GM23338 (cell line): Measurements from ENCODE around the gene PGGHG. TPM values are rescaled to one million over a fixed set of nuclear protein-coding genes. Genes with fewer than 3 reads are reported as not detected.

Source experiments
- ATAC-seq: fragments of 200-7000 bp; cut with Tn5 transposase; 3 replicates; pipeline ENCODE4 v1.9.1; 2020
- DNase-seq: peaks from one replicate; pipeline ENCODE4 v3.0.0-alpha.2; 2015; ENCODE audit warnings: low spot score
- H2AFZ ChIP-seq: fragments of 200-600 bp; sonication (generic); 2 replicates; pipeline ENCODE4 v1.8.0; 2016; ENCODE audit warnings: antibody characterized with exemption, mild to moderate bottlenecking, moderate library complexity
- H3F3A ChIP-seq: fragments of 200-600 bp; sonication (generic); replicated peaks from 2 replicates; pipeline ENCODE4 v1.8.0; 2017; ENCODE audit warnings: antibody characterized with exemption, mixed run types, low read depth
- H3K27ac ChIP-seq: fragments of 200-600 bp; sonication (generic); 2 replicates; pipeline ENCODE4 v1.6.1; 2016; ENCODE audit warnings: low read depth
- H3K27me3 ChIP-seq: fragments of 200-600 bp; sonication (generic); 2 replicates; pipeline ENCODE4 v1.8.0; 2016; ENCODE audit warnings: mild to moderate bottlenecking, mixed run types, moderate library complexity; ENCODE audit not compliant: insufficient read depth
- H3K36me3 ChIP-seq: fragments of 200-600 bp; sonication (generic); 2 replicates; pipeline ENCODE4 v1.8.0; 2016; ENCODE audit warnings: mild to moderate bottlenecking; ENCODE audit not compliant: insufficient read depth
- H3K4me1 ChIP-seq: fragments of 200-600 bp; sonication (generic); 2 replicates; pipeline ENCODE4 v1.8.0; 2016; ENCODE audit warnings: mild to moderate bottlenecking, moderate library complexity; ENCODE audit not compliant: insufficient read depth
- H3K4me2 ChIP-seq: fragments of 200-600 bp; sonication (generic); 2 replicates; pipeline ENCODE4 v1.7.1; 2017; ENCODE audit warnings: mixed run types
- H3K4me3 ChIP-seq: fragments of 200-600 bp; sonication (generic); 2 replicates; pipeline ENCODE4 v1.6.1; 2016; ENCODE audit warnings: mixed run types
- H3K79me2 ChIP-seq: fragments of 200-600 bp; sonication (generic); replicated peaks from 2 replicates; pipeline ENCODE4 v1.8.0; 2017; ENCODE audit warnings: mild to moderate bottlenecking; ENCODE audit not compliant: insufficient read depth
- H3K9me2 ChIP-seq: fragments of 200-600 bp; sonication (generic); 2 replicates; pipeline ENCODE4 v1.8.0; 2017; ENCODE audit not compliant: insufficient read depth
- H4K20me1 ChIP-seq: fragments of 200-600 bp; sonication (generic); replicated peaks from 2 replicates; pipeline ENCODE4 v1.8.0; 2017; ENCODE audit warnings: mild to moderate bottlenecking; ENCODE audit not compliant: insufficient read depth
- H3K27ac Mint-ChIP-seq: 2 replicates; pipeline ENCODE4 v1.8.0; 2020; ENCODE audit warnings: inconsistent platforms, mild to moderate bottlenecking, moderate library complexity, mixed read lengths
- H3K27me3 Mint-ChIP-seq: 3 replicates; pipeline ENCODE4 v1.8.0; 2022; ENCODE audit warnings: low read depth, mild to moderate bottlenecking, moderate library complexity, mixed read lengths, inconsistent platforms; ENCODE audit not compliant: insufficient read depth, poor library complexity
- H3K36me3 Mint-ChIP-seq: 3 replicates; pipeline ENCODE4 v1.8.0; 2021; ENCODE audit warnings: low read depth, mild to moderate bottlenecking, inconsistent platforms, moderate library complexity, mixed read lengths
- H3K4me1 Mint-ChIP-seq: 3 replicates; pipeline ENCODE4 v1.8.0; 2020; ENCODE audit warnings: mild to moderate bottlenecking, inconsistent platforms, mixed read lengths
- H3K4me3 Mint-ChIP-seq: 3 replicates; pipeline ENCODE4 v1.8.0; 2021; ENCODE audit warnings: moderate library complexity, mild to moderate bottlenecking, inconsistent platforms, mixed read lengths
- H3K9me3 Mint-ChIP-seq: 3 replicates; pipeline ENCODE4 v1.8.0; 2020; ENCODE audit warnings: moderate library complexity, mild to moderate bottlenecking, inconsistent platforms, mixed read lengths
- CREB1 ChIP-seq: fragments of 250-450 bp; sonication (Bioruptor Pico); IDR thresholded peaks from 2 replicates; pipeline ENCODE4 v1.5.0; 2020; ENCODE audit warnings: low read depth, mild to moderate bottlenecking, moderate library complexity
- CTCF ChIP-seq, 2 experiments: fragments of 200-600 bp in 1 of 2; sonication (generic) in 1 of 2; conservative IDR thresholded peaks; 2 replicates each; pipeline versions ENCODE4 v1.5.1 to v1.6.1; 2016 to 2017; ENCODE audit warnings: antibody characterized with exemption in 2 of 2, low read depth in 2 of 2, mild to moderate bottlenecking in 2 of 2, moderate library complexity in 1 of 2
- ETS1 ChIP-seq: IDR thresholded peaks from 2 replicates; pipeline ENCODE4 v1.6.1; 2016; ENCODE audit warnings: antibody characterized with exemption
- EZH2 ChIP-seq: fragments of 200-600 bp; sonication (generic); IDR thresholded peaks from one replicate; pipeline ENCODE4 v1.8.0; 2017; ENCODE audit warnings: antibody characterized with exemption, mild to moderate bottlenecking, low read depth; ENCODE audit not compliant: unreplicated experiment
- EZH2phosphoT487 ChIP-seq: fragments of 200-600 bp; sonication (generic); IDR thresholded peaks from one replicate; pipeline ENCODE4 v1.8.1; 2018; ENCODE audit warnings: antibody characterized with exemption; ENCODE audit not compliant: unreplicated experiment
- JUNB ChIP-seq: IDR thresholded peaks from one replicate; pipeline ENCODE4 v1.6.1; 2016; ENCODE audit warnings: antibody characterized with exemption; ENCODE audit not compliant: unreplicated experiment
- NANOG ChIP-seq: IDR thresholded peaks from 2 replicates; pipeline ENCODE4 v1.6.1; 2016; ENCODE audit warnings: antibody characterized with exemption, borderline replicate concordance
- POLR2AphosphoS5 ChIP-seq: IDR thresholded peaks from 2 replicates; pipeline ENCODE4 v1.6.1; 2016; ENCODE audit warnings: antibody characterized with exemption, low read depth
- REST ChIP-seq: IDR thresholded peaks from one replicate; pipeline ENCODE4 v1.6.1; 2018; ENCODE audit warnings: antibody characterized with exemption; ENCODE audit not compliant: unreplicated experiment
- STAT1 ChIP-seq: IDR thresholded peaks from one replicate; pipeline ENCODE4 v1.6.1; 2016; ENCODE audit warnings: antibody characterized with exemption; ENCODE audit not compliant: unreplicated experiment
- ZNF114 ChIP-seq: fragments of 250-450 bp; sonication (Bioruptor Pico); IDR thresholded peaks from 2 replicates; pipeline ENCODE4 v1.5.0; 2020; ENCODE audit warnings: mild to moderate bottlenecking, moderate library complexity
- ZNF331 ChIP-seq: fragments of 250-450 bp; sonication (Bioruptor Pico); IDR thresholded peaks from 2 replicates; pipeline ENCODE4 v1.5.0; 2020; ENCODE audit warnings: low read depth, mild to moderate bottlenecking, moderate library complexity
- polyA plus RNA-seq: library from polyadenylated mRNA; unstranded; fragments of >200 nt; fragmentation: Nextera tagmentation; extraction: Ambion mirVana; gene quantifications from 2 replicates; pipeline ENCODE4 v1.2.1, GENCODE V29; 2016
- total RNA-seq: library from RNA; depleted of rRNA; stranded (reverse); fragments of >200 nt; shearing (Covaris generic); gene quantifications from 2 replicates; pipeline ENCODE4 v1.2.3, GENCODE V29; 2014

PGGHG gene
- total and polyA plus RNA-seq, 2 experiments from 2014 or later, result 24.9 to 55.8 TPM

- Mint-ChIP-seq H3K27me3 (peaks cover 3% of the 10 kb centered on the region), H3K4me3 (no peak overlapping the region), H3K4me1 (no peaks in the 10 kb centered on the region; the same call in none of the 3 replicates), H3K27ac (no peak overlapping the region), H3K9me3 (peaks cover 5% of the 10 kb centered on the region; the same call in 1 of the 3 replicates), H3K36me3 (peaks cover 34% of the 10 kb centered on the region)
- Histone ChIP-seq H3K9me2 (peaks cover 4% of the 10 kb centered on the region; the same call in 1 of the 2 replicates), H3K79me2 (no peaks in the 10 kb centered on the region), H3K27me3 (no peaks in the 10 kb centered on the region), H3K4me2 (no peak overlapping the region), H3K27ac (no peak overlapping the region), H4K20me1 (no peaks in the 10 kb centered on the region), H2AFZ (no peak overlapping the region), H3K4me3 (no peak overlapping the region), H3K36me3 (peaks cover 12% of the 10 kb centered on the region; the same call in 1 of the 2 replicates), H3K4me1 (no peaks in the 10 kb centered on the region), H3F3A (peaks cover 15% of the 10 kb centered on the region)
- ATAC-seq, result no peak
- no peak for TF ChIP-seq EZH2phosphoT487
- TF ChIP-seq POLR2AphosphoS5, result no peak
- TF ChIP-seq JUNB, result no peak
- no peak for TF ChIP-seq ZNF114
- no peak for TF ChIP-seq CTCF (conservative IDR thresholded peaks at IDR 0.05; ENCODE audit: low read depth in 2 of 2)
- no peak for TF ChIP-seq REST
- TF ChIP-seq ZNF331 (CRISPR knock-in tag), result no peak
- no peak for TF ChIP-seq NANOG
- no peak for TF ChIP-seq EZH2
- TF ChIP-seq CREB1 (CRISPR knock-in tag), result no peak
- TF ChIP-seq STAT1, result no peak
- TF ChIP-seq ETS1, result no peak
- no peak for DNase-seq
Observed at GRCh38 chr11:255176-255575, 33.8 kb upstream of the PGGHG start.
